Kidney (tissue), 14 donors: Measurements from ENCODE around the gene QRFP. TPM values are rescaled to one million over a fixed set of nuclear protein-coding genes. Genes with fewer than 3 reads are reported as not detected.

Source experiments
- DNase-seq, 5 donors: peaks; one replicate each; pipeline ENCODE4 v3.0.0-alpha.2; 2013 to 2020
- FAIRE-seq: peaks from 2 replicates; lab custom pipeline; 2012; peaks lifted over from hg19 to GRCh38; lab: Jason Lieb, UNC
- H3K27ac ChIP-seq, 2 donors: one replicate each; pipeline ENCODE4 v1.7.0; 2013; ENCODE audit warnings: low read depth in 2 of 2, low read length in 2 of 2, inconsistent platforms in 1 of 2
- H3K27me3 ChIP-seq: one replicate; pipeline ENCODE4 v1.7.1; 2013; ENCODE audit warnings: low read length, inconsistent platforms; ENCODE audit not compliant: control insufficient read depth, insufficient read depth
- H3K36me3 ChIP-seq, 3 donors: one replicate each; pipeline versions ENCODE4 v1.7.0 to v1.7.1; 2013; ENCODE audit warnings: low read length in 3 of 3, control low read depth in 1 of 3, inconsistent platforms in 1 of 3; ENCODE audit not compliant: insufficient read depth in 3 of 3, control insufficient read depth in 2 of 3
- H3K4me1 ChIP-seq, 3 donors: one replicate each; pipeline versions ENCODE4 v1.7.0 to v1.7.1; 2013; ENCODE audit warnings: low read length in 3 of 3, inconsistent platforms in 1 of 3, low read depth in 1 of 3; ENCODE audit not compliant: control insufficient read depth in 2 of 3, insufficient read depth in 2 of 3
- H3K4me3 ChIP-seq, 3 donors: one replicate each; pipeline versions ENCODE4 v1.7.0 to v1.8.1; 2013; ENCODE audit warnings: low read length in 3 of 3, control low read depth in 1 of 3, inconsistent platforms in 1 of 3
- H3K9ac ChIP-seq, 3 donors: one replicate each; pipeline versions ENCODE4 v1.7.0 to v1.7.1; 2013; ENCODE audit warnings: low read length in 3 of 3, control low read depth in 1 of 3, inconsistent platforms in 1 of 3
- H3K9me3 ChIP-seq, 3 donors: one replicate each; pipeline versions ENCODE4 v1.7.0 to v1.7.1; 2013; ENCODE audit warnings: low read length in 3 of 3, control low read depth in 1 of 3, inconsistent platforms in 1 of 3; ENCODE audit not compliant: control insufficient read depth in 2 of 3, insufficient read depth in 1 of 3
- intact Hi-C: fragments of 100-400 bp; cut with DNase I; formaldehyde crosslinking; loops from one replicate; pipeline ENCODE4 v1.11.1; 2022
- polyA plus RNA-seq: library from polyadenylated mRNA; stranded (reverse); fragments of 350-450 nt; fragmentation: Illumina TruSeq; extraction: RNeasy Lipid Tissue Mini Kit (QIAGEN cat#74804); gene quantifications from one replicate; pipeline ENCODE4 v1.2.3, GENCODE V29; 2014; ENCODE audit warnings: low read depth, low replicate concordance; ENCODE audit not compliant: insufficient read depth
- total RNA-seq: library from RNA; stranded (reverse); fragmentation: NEBNext Ultra II Directional; extraction: Animal tissue kit (Norgen Biotek cat#: 25700); gene quantifications from one replicate; pipeline ENCODE4 v1.2.1, GENCODE V29; 2021
- TF ChIP-seq, protein P1 (sequence below): IDR thresholded peaks from 3 replicates; pipeline ENCODE4 v1.5.1; 2012; ENCODE audit warnings: mild to moderate bottlenecking, moderate library complexity, borderline replicate concordance; ENCODE audit not compliant: insufficient read depth; ENCODE audit errors: extremely low read depth
- donor health status: control.
- donor health status: control.
- donor health status: control.
- donor health status: control.
- donor health status: control.
- donor health status: DM: yes; HTN: yes; CAD: no.
- donor health status: Normal renal cell carcinoma (clear cell type).

QRFP gene
- total and polyA plus RNA-seq, 2 donors from 2014 or later: not detected

- FAIRE-seq (no peak), DNase-seq (peak in 2 of 5 donors; percentile 39 to 55)
- H3K27me3 ChIP-seq: peaks cover 3% of the 10 kb centered on the region
Measured at GRCh38 chr9:130932255-130933079, 35.9 kb upstream of the QRFP start.

GRCh38 chr9:130931508-130932254 is 35.1 kb upstream of the QRFP start:
- H3K9me3 ChIP-seq: no peaks in the 10 kb centered on the region
- no peaks in the 10 kb centered on the region for H3K4me1 ChIP-seq
- no peak overlapping the region for H3K27ac ChIP-seq
- FAIRE-seq (no peak), DNase-seq (no peak)
- H3K4me3 ChIP-seq: no peak overlapping the region
- H3K27me3 ChIP-seq: peaks cover 3% of the 10 kb centered on the region
- intact Hi-C loops: loop anchor here (10.0 kb wide), 1 partner anchor 227 kb away; no protein-coding TSS in a partner anchor
- TF ChIP-seq, protein P1, sequence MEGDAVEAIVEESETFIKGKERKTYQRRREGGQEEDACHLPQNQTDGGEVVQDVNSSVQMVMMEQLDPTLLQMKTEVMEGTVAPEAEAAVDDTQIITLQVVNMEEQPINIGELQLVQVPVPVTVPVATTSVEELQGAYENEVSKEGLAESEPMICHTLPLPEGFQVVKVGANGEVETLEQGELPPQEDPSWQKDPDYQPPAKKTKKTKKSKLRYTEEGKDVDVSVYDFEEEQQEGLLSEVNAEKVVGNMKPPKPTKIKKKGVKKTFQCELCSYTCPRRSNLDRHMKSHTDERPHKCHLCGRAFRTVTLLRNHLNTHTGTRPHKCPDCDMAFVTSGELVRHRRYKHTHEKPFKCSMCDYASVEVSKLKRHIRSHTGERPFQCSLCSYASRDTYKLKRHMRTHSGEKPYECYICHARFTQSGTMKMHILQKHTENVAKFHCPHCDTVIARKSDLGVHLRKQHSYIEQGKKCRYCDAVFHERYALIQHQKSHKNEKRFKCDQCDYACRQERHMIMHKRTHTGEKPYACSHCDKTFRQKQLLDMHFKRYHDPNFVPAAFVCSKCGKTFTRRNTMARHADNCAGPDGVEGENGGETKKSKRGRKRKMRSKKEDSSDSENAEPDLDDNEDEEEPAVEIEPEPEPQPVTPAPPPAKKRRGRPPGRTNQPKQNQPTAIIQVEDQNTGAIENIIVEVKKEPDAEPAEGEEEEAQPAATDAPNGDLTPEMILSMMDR: no peak
- H3K36me3 ChIP-seq: no peaks in the 10 kb centered on the region
- H3K9ac ChIP-seq: no peak overlapping the region

More at GRCh38 chr9:130932255-130933079, 35.9 kb upstream of the QRFP start:
- TF ChIP-seq, protein P1: no peak
- Histone ChIP-seq H3K36me3 (no peaks in the 10 kb centered on the region), H3K27ac (no peak overlapping the region), H3K9me3 (no peaks in the 10 kb centered on the region), H3K9ac (no peak overlapping the region), H3K4me3 (no peak overlapping the region), H3K4me1 (no peaks in the 10 kb centered on the region)
- intact Hi-C loops: loop anchor here (10.0 kb wide), 1 partner anchor 228 kb away; no protein-coding TSS in a partner anchor

DNA sequence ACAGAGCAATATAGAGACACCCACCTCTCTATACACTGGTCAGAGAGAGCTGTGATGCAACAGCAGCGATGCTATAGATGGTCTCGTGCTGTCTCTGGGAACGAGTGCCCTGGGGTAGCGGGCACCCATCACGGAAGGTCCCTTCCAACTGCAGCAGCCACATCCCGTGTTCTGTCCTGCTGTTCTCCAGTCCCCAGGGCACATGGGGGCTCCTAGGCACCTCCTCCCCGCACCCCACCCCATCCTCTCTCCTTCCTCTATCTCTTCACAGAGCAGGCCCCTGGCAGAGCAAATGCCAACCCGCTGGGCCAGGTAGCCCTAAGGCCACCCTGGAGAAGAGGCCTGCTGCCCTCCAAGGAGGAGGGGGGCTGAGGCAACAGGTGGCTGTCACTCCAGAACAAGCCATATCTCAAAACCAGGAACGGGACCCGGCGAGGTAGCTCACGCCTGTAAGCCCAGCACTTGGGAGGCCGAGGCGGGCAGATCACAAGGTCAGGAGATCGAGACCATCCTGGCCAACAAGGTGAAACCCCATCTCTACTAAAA is 34.3 kb upstream of the QRFP start:
- TF ChIP-seq, protein P1: no peak
- H3K27ac ChIP-seq: no peak overlapping the region
- FAIRE-seq (no peak), DNase-seq (no peak)
- no peaks in the 10 kb centered on the region for H3K9me3 ChIP-seq
- H3K36me3 ChIP-seq: no peaks in the 10 kb centered on the region
- intact Hi-C loops: loop anchor here (10.0 kb wide), 1 partner anchor 226 kb away; no protein-coding TSS in a partner anchor
- H3K4me3 ChIP-seq: no peak overlapping the region
- H3K9ac ChIP-seq: no peak overlapping the region
- H3K4me1 ChIP-seq: no peaks in the 10 kb centered on the region
- peaks cover 3% of the 10 kb centered on the region for H3K27me3 ChIP-seq
